Measurements from ENCODE around the gene PRCD.
"Not testable (repeated sequence)": the region's sequence is repeated elsewhere in the genome, so short reads cannot be mapped to it uniquely, and the experiment has no call there.

The PRCD gene

DNA sequence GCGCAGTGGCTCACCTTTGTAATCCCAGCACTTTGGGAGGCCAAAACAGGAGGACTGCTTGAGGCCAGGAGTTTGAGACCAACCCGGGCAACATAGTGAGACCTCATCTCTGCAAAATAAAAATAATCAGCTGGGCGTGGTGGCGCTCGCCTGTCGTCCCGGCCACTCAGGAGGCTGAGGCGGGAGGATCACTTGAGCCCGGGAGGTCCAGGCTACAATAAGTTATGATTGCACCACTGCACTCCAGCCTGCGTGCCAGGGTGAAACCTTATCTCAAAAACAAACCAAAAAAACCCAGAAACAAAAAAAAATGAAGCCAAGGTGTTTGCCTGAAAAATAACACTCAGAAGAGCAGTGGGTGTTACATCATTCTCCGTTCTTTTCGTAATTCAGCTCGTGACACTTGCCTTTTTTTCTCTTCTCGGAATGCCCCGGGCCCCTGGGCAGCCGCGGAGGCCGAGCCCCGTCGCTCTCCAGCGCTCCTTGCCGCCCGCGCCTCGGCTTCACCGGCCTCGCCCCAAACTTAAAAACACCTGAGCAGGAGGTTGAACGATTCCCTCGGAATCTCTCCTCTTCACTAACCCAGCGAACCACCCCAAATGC, 17.0 kb downstream of the PRCD start:
- DNase-seq (ENCODE audit: low read depth): peak; percentile 64

GRCh38 chr17:76557368-76558197, 17.7 kb downstream of the PRCD start:
- DNase-seq (ENCODE audit: low read depth): peak; percentile 96

DNA sequence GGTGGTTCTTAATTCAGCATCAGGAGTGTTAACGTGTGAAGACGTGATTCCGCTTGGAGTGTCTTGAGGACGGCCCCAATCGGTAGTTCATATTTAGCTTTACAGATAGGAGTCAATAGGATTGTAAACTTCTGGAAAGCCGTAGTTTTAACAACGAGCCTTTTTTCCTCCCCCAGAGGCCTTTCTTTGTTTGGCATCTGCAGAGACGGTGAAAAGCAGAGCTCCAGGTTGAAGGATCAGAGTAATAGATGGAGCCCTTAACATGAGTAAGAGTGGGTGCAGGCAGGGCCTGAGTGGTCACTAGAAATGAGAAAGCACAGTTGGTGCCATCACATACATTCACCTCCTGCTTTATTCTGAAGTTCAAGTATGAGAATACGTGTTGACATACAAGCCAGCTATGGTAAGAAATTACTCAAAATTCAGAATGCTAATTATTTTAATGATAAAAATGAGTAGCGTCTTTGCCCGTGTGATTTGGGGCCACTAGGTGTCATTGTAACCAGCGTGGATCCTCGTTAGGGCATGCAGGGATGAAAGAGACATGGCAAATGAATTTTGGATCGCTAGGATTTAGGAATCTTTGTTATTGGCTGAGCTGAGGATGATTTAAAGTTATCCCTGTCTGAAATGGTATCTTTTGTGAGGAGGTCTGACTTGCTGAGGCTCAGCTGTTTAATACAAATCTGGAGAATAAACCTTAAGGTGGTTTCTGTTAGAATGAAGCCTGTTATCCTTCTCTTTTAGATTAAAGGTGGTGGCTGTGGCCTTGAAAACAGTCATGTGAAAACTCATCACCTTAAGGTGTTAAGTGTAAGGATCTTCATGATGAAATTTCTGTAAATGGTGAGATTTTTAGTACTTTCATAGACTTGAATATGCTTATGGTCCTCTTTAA, 18.6 kb downstream of the PRCD start:
- peak; percentile 32 for DNase-seq (ENCODE audit: low read depth)

DNA sequence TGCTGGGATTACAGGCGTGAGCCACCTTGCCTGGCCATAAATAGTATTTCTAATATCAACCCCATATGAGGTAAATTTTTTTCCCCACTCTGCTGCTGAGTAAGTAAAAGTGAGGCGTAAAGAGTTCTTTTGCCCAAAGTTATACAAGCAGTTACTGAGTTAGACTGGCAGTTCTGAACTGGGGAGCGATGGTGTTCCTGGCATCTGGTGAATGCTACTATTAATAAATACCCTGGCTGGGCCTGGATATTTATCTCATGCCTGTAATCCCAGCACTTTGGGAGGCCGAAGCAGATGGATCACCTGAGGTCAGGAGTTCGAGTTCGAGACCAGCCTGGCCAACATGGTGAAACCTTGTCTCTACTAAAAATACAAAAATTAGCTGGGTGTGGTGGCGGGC, 19.6 kb downstream of the PRCD start:
- not testable (repeated sequence) for DNase-seq (ENCODE audit: low read depth)

DNA sequence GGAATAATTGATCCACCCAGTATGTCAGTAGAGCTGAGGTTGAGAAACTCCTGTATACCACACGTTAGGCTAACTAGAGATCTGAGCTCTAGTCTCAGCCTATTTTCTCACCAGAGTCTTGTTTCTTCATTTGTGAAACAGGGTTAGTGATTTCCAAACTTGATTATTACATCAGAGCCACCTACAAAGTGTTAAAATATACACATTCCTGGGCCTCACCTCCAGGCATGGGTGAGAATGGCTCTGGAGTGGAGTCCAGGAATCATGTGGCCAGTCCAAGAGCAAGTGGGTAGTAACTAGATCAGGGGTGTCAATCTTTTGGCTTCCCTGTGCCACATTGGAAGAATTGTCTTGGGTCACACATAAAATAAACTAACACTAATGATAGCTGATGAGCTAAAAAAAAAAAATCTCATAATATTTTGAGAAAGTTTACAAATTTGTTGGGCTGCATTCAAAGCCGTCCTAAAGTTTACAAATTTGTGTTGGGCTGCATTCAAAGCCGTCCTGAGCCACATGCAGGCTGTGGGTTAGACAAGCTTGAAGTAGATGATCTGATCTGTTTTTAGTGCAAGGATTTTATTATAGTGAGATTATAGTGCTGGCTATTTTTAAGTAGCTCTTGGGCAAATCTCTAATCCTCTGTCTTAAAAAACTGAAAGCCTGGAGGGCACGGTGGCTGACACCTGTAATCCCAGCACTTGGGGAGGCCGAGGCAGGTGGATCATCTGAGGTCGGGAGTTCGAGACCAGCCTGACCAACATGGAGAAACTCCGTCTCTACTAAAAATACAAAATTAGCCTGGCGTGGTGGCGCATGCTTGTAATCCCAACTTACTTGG, 20.4 kb downstream of the PRCD start:
- no peak for DNase-seq (ENCODE audit: low read depth)

- DNase-seq (ENCODE audit: low read depth): no peak
Observed at GRCh38 chr17:76560877-76561221, 21.0 kb downstream of the PRCD start.

- no peak for DNase-seq (ENCODE audit: low read depth)
Observed at GRCh38 chr17:76561332-76561731, 21.5 kb downstream of the PRCD start.

DNA sequence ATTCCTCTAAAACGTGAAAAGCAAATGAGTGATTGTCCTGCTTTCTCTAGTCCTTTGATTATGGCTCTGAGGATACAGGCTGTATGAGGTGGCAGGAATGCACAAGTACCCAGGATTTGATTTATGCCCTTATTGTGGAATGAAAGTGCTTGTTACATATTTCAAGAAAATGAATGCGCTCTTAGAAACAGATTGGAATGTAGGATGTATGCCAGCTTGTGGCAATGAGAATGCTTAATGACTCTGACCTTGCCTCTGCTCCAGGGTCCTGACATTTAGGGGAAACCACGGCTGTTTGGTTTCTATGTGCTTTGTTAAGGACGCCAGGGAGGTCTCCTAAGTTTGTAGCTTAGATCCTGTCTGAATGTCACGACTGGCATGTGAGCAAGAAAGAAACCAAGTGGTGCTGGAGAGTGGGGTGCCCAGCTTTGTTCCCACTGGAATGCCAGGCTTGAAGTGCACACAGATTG, 22.0 kb downstream of the PRCD start:
- DNase-seq (ENCODE audit: low read depth): peak; percentile 83

DNA sequence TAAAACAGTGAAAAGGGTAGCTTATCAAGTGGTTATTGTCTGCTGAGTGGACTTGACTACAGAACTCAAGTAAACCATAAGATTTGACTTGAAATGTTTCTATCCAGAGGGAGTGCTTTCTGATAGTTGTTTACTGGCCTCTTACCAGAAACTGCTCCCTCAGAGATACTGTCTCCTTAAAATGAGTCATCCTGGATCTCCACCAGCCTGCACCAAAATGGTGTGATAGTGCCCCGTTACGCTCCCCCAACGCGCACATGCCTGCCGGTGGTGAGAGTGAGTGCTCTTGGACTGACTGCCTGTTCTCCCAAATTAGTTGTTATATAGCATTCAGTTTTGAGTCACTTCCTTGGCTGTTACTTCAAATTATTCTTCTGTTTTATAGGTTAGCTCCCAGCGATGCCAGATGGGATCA, 22.9 kb downstream of the PRCD start:
- DNase-seq (ENCODE audit: low read depth): peak; percentile 75

DNA sequence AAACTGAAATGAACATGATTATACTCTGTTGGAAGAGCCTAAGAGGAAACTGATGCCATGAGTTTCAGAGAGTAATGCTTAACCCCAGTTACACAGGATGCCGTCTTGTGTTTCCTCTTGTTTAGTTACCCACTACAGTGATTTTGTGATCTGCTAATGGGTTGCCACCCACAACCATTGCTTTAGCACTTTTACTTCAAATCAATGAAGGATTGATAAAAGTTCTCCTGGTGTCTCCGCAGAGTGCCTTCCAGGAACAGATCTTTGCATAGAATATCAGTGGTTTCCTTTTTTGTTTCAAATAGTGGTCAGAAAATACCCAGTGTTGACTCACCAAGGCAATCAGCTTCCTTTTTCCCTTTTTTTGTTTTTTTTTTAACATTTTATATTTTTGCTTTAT, 23.5 kb downstream of the PRCD start:
- not testable (repeated sequence) for DNase-seq (ENCODE audit: low read depth)

- not testable (repeated sequence) for DNase-seq (ENCODE audit: low read depth)
Observed at GRCh38 chr17:76564991-76565727, 25.3 kb downstream of the PRCD start.

GRCh38 chr17:76565728-76566612, 26.1 kb downstream of the PRCD start:
- DNase-seq (ENCODE audit: low read depth): no peak

DNA sequence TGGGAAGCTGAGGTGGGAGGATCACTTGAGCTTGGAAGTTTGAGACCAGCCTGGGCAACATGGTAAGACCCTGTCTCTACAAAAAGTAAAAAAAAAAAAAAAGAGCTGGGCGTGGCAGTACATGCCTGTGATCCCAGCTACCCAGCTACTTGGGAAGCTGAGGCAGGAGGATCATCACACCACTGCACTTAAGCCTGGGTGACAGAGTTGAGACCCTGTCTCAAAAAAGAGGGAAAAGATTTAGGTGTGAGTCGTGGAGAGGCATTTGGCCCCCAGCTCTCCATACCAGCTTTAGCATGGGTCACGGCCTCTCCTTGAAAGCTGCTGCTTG, 26.7 kb downstream of the PRCD start:
- DNase-seq (ENCODE audit: low read depth): no peak

DNA sequence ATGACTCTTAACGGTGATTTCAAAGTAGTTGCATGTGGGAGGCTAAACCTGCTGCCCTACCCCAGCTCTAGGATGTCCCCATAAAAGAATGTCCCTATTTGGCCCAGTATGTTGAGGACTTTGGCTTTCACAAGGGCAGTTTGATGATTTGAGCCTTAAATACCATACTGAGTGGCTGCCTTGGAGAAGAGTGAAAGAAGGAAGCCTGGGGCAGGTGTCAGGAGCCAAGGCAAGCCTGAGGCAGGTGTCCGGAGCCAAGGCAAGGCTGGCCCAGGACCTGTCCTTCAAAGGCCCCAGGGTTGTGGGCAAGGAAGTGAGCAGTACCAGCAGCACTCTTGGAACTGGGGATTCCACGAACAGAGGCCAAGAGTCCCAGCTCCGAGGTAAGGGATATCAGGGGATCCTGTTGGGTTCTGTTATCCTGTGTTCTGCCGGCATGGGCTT, 27.2 kb downstream of the PRCD start:
- no peak for DNase-seq (ENCODE audit: low read depth)

- no peak for DNase-seq (ENCODE audit: low read depth)
Observed at GRCh38 chr17:76567634-76568432, 28.0 kb downstream of the PRCD start.

DNA sequence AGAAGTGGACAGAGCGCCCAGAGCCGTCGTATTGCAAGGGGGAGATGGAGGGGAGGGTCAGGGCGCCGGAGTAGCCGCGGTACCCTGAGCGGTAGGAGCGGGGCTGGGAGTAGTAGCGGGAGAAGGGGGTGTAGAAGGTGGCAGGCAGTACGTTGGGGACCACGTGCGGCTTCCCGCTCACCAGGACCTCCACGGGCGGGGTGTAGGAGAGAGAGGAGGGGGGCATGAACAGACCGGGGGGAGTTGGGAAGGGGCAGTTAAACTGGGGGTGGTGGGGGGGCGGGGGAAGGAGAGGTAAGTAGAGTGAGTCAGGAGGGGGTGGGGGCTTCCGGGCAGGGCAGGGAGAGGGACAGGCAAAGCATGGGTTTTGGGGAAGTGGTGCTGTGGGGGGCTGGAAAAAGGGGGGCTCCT, 29.0 kb downstream of the PRCD start:
- DNase-seq (ENCODE audit: low read depth): no peak

DNA sequence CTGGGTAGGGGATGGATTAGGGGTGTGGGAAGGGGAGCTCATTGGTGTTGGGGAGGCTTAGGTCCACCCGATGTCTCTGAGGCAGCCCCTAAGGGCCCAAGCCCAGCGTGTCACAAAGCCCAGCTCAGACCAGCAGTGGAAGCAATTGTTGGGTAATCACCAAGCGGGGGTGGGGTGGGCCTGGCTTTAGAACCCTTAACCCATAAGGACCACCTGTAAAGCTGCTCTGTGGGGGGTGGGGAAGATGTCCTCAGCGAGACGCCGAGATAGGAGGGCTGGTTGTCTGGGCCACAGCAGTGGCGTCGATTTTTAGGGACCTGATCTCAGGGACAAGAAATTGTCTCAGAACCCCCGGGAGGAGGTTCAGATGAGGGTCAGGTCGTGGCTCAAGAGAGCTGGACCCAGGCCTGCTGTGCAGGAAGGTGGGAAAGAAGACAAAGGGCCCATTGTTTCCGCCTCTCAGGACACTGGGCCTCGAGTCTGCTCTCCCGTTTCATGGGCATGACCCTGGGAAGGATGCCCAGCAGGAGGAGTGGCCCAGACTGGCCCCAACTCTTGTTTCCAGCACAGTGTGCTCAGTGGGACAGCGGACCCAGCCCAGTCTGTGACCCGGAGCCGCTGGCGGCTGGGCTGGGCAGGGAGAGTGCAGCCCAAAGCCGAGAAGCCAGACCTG, 29.9 kb downstream of the PRCD start:
- DNase-seq (ENCODE audit: low read depth): no peak

DNA sequence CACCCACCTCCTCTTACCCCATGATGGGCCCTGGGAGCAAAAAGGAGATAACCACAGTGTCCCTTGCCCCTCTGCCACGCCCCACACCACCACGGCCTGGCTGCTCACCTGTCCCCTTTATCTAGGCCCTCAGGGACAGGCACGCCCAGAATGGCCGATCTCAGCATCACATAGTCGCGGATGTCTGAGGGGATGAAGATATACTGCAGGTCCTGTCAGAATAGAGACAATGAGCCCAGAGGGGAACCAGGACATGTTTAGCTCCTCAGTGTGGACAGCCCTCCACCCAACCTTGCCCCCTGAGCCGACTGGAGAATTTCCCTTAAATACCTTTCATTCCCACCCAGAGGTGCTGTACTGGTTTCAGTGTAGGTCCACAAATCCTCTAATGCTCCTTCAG, 30.6 kb downstream of the PRCD start:
- DNase-seq (ENCODE audit: low read depth): no peak
